HT1080 (cell line): Measurements from ENCODE around the gene KRT71. TPM values are rescaled to one million over a fixed set of nuclear protein-coding genes. Genes with fewer than 3 reads are reported as not detected.

Experiments used
- DNase-seq: peaks from one replicate; pipeline ENCODE4 v3.0.0-alpha.2; 2015; ENCODE audit warnings: low read depth
- total RNA-seq: library from RNA; depleted of rRNA; stranded (reverse); fragments of >200 nt; shearing (Covaris generic); gene quantifications from 2 replicates; pipeline ENCODE4 v1.2.3, GENCODE V29; 2014

The KRT71 gene
- total RNA-seq, 1 experiment from 2014 or later: not detected

DNA sequence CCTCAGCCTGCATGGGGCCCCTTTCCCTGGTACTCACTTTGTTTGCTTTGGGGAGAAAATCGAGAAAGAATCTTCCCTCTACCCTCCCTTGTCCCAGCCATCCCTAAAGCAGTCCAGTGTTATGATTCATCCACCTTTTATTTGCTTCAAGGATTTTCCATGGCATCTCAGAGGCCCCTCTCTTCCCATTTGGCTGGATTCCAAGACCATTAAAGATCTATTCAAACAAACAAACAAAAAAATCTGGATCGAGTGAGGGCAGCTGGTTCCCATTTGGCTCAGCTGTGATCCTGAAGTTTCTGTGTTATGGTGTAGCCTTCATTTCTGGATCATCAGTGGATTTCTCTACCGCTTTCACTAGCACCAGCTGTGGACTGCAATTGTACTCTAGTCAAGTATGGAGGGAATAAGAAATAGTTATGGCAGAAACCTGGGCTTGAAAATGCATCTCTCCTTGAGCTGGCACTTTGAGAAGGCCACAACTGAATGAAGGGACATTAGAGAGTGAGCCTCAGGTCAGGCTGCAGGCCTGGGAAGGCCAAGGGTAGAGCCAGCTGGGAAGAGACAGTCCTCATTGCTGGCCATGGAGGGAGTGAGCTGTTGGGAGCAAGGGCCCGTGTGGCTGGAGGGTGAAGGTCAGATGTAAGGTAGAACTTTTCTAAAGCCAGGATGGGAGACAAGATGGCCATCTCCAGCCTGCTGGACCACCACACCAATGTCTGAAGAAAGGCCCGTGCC, 13.7 kb downstream of the KRT71 start:
- no peak for DNase-seq

DNA sequence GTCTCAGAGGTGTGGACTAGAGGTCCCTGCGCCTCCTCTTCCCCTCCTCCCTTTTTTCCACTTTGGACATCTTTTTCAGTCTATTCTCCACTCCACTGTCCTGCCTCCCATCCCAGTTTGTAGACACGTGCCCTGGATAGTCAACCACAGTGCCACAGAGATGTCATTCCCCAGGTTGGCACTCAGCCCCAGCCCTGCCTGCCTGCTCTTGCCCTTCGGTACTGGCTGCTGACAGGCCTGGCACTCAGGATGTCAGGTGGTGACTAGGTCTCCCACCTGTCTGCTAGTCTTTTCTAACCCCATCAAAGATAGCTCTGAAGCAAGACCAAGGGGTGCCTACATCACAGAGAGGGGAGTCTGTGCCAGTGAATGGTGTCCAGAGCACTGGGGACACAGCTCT, 15.8 kb downstream of the KRT71 start:
- no peak for DNase-seq

DNA sequence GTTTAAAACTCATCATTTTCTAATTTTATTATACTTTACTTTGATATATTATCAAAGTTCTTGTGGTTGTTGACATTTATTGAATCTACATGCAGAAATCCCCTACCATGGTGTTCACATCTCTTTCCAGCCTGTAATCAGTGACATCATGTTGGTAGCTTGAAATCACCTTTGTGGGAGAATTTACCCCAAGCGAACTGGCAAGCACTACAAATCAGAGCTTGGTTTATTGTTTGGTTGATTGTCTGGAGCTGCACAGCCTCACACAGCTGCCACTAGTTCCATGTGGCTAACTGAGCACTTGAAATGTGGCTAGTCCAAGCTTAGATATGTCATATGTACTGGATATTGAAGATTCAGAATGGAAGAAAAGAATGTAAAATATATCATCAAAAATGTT, 17.4 kb downstream of the KRT71 start:
- no peak for DNase-seq

DNA sequence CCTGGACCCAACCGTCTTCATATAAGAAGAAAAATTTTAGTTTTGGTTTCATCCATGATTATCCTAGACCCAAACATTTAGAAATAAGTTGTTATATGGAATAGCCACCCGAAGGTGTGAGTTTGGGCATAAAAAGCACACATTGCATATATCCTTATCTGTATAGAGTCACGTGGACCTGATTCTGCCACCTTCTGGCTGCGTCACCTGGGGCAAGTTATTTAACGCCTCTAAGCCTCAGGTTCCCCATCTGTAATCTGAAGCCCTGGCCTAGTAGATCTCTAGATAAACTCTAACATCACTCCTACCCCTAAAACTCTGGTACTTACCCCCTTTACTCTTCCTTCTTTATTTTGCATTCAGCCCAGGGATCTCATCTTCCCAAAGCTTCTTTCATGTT, 18.5 kb downstream of the KRT71 start:
- DNase-seq: no peak

DNA sequence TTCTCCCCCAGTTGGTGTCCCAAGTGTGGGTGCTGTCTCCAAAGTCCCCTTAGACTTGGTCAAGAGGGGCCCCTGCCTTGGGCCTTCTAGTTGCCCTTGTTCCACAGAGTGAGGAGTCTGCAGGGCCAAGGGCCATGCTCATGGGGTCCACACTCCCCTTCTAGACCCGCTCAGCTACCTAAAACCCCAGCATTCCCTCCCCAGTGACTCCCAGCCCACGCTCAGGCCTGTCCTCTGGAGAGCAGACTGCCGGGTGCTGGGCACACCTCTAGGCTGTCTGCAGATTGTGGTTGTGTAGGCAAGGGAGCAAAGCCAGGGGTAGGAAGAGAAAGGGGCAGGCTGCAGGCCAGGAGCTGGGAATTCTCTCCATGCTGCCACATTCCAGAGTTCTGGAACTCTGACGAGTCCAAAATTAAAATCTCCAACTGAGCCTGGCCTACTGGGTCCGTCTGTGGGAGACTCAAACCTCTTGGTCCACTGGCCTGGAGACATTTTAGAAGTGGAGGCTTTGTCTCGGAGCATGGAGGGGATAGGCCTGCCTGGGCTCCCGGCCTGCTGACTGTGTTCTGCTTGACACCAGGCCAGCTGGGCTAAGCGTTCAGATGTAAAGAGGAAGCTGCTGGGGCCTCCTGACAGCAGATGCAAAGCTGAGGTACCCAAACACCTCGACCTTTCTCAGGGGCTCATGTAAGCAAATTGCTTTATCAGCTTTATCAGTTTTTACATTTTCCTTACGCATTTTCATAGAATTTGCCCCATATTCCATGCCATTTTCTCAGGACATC, 19.1 kb downstream of the KRT71 start:
- no peak for DNase-seq

DNA sequence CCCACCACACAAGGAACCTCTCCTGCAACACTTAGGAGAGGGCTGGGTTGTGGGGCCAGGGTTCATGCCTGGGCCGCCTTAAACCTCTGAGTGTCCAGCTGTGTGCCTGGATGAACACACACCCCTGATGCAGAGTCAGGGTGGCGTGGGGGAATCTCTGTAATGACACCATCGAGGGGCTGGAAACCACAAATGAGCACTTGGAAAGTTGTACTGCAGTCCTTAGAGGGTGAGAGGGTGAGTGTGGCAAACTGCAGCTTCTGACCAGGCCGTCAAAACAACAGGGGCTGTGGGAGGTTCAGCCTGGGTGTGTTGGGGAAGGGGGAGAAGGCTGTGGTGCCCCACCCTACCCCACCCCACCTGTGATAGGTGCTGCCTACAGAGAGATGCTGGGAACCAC, 20.3 kb downstream of the KRT71 start:
- no peak for DNase-seq

DNA sequence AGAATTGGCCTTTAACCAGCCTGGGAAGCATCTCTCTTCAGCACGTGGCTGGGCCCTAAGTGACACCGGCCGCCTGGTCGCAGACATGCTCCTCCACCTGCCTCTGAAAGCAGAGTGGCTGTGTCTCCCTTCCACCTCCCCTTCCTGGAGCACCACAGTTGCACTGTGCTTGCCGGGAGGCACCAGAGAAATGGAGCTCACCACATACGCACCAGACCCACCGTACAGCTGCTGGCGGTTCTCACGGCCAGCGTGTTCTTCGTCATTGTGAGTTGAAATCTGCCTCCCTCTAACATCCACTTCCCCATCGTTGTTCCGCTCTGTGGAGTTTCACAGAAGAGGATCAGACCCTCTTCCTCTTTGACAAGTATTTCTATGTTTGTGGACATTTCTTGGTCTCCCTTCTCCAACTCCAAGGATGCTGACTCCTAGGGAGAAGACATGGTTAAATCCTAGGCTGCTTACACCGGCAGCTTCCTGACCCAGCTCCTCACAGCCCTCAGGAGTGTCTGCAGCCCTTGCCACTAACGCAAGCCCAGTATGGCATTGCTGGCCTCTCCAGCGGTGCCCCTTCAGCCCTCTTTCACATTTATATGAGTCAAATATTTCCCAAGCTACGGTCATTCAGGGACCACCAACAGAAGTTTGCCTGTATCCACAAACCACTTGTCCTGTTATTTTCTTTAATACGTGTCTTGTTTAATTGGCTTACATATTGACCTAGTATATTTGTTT, 21.2 kb downstream of the KRT71 start:
- no peak for DNase-seq

DNA sequence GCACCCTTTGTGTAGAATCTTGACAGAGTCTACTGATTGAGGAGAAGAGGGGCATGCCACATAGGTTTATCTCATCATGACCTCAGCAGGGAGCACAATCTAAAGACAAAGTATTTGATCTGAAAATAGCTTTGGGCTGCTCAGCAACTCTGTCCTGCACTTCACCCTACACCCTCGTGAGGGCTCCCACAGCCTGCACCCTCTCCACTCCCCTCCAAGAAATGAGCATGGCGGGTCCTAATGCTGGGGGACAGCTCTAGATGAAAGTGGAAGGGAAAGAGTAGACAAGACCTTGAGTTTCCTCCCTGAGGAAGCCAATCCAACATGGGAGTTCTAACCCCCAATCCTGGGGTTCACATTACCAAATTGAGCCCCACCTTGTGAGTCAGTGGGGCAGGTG, 22.0 kb downstream of the KRT71 start:
- DNase-seq: no peak

DNA sequence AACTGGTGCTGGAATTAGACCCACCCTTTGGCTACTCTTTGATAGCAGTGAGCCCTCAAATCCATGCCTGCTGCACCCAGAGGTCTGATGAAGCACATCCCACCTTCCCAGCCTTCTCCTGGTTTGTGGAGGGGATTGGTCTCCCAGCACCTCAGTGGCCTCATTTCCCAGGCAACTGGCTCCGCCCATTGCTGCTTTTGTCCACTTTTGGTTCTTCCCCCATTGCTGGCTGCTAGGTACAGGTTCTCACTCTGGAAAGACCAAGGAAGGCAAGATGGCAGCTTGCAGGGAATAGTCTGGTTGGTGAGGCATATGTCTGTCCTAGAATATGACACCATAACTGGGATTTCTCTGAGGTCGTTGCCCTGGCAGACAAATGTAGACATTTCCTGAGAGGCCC, 22.6 kb downstream of the KRT71 start:
- no peak for DNase-seq

DNA sequence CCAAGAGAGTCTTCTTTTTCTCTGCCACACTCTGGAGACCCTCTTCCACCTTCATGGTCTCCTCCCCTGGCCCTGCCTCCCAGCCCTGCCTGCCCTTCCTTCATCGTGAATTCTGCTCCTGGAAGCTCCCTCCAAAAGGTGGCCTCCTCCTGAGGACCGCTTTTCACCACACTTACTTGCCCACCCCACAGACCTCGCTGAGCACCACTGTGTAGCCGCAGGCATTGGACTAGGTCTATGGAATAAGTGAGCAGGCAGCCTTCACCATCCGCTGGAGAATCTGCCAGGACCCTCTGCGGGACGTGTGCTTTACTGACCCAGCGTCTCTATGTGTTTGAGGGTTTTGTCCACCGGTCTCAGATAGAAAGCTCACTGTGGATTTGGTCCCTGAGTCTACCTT, 23.1 kb downstream of the KRT71 start:
- DNase-seq: no peak

DNA sequence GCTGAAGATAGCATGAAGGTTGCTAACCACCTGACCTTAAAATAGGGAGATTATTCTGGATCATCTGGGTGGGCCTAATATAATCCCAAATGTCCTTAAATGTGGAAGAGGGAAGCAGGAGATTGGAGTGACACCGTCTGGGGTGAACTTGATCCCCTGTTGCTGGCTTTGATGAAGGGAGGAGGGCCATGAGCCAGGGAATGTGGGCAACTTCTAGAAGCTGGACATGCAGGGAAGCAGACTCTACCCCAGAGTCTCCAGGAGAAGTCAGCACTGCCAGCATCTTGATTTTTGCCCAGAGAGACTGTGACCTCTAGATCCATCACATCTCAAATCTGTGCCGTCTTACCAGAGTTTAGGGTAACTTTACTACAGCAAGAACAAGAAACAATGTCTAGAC, 23.5 kb downstream of the KRT71 start:
- DNase-seq: no peak

DNA sequence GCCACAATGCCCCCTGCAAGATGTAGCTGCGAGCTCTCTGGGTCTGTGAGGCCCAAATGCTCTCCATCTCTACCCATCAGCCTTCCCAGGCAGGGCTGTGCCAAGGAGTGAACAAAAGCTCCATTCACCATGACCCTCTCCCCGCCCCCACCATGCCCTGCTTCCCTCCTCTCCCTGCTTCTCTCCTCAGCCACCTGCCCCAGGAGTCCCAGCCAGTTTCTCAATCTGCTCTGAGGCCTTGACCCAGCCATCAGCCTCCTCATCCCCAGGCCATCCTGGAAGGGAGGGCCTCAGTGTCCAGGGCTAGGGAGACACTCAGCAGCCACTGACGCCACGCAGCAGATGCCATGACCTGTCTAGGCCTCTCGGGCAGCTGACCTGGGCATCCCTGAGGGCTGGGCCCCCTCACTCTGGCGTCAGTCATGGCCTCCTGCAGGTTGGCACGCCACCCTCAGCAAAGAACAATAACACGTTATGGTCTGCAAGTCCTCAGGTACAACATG, 24.3 kb downstream of the KRT71 start:
- DNase-seq: no peak

DNA sequence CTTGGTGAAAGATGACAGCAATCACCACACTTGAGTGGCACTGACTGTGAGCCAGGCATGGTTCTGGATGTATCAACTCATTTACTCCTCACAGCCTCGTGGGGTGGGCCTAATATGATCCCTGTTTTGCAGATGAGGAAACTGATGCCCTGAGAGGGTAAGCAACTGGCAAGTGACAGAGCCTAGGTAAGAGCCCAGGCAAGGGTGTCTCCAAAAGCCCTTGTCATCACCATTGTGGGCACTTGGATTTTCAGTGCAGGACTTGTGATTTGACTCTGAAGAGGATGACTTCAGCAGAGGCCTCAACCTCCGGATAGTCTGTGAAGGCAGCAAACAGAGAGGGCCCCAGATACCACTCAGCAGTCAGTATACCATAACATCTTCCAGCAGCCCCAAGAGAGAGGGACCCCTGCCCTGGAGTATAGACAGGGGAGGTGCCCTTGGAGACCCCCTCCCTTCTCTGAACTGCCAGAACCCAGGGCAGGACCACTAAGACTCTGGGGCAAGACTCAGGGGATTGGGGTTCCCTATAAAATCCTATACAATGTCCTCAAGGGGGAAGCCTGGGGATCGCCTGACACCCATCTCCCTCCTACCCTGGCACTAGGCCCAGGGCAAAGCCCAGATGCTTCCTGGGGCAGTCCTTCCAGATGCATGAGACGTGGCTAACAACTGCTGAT, 25.7 kb downstream of the KRT71 start:
- DNase-seq: no peak

DNA sequence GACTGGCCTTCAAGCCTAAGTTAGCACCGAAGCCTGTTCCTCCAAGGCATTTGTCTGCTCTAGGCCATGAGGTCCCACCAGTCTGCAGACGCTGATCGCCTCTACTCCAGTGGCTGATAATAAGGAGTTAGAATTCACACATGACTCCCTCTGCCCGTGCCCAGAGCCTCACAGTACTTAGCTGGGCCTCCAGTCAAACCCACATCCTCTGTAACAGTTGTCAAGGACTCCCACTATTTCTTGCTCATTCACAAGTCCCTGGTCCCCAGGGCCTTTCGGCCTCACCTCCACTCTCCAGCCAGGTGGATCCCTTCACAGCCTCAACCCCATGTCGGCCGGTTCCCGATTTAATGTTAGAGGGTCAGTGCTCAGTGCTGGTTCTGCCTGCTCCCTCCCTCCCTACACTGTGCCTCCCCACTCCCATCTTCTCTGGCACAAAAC, 26.4 kb downstream of the KRT71 start:
- DNase-seq: no peak

DNA sequence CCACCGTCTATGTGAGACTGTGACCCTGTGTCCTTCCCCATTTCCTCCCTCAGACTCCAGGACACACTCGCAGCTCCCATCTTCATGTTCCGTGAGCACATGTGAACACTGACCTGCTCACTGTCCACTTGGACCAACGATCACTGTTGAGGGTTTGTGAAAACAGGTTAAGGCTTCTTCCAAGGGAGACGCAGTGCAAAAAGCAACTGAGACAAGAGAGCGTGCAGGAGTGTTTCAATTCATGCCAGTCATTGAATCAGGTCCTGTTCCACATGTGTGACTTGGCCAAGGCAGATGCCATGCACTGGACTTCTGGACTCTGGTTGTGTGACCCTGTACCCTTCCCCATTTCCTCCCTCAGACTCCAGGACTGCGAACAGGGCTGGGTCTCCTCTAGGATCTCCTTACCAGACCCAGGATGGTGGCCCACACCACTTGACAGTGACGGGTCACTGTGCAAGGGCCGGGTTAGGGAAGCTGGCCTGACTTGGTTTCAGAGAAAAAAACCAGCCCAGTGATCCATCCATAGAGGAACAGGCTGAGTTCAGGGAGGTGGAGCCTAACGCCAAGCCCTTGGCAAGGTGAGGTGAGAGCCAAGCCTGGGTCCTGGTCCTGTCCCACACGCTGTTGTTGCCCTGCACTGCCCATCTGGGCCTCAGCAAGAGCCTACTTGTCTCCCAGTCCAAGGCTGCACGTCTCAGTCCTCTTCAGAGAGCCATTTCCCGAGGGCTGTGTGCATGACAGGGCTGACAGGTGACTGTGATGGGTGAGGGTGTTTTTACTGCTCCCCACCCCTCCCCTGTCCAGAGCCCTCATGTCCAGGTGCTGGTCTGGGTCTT, 27.1 kb downstream of the KRT71 start:
- DNase-seq: no peak

DNA sequence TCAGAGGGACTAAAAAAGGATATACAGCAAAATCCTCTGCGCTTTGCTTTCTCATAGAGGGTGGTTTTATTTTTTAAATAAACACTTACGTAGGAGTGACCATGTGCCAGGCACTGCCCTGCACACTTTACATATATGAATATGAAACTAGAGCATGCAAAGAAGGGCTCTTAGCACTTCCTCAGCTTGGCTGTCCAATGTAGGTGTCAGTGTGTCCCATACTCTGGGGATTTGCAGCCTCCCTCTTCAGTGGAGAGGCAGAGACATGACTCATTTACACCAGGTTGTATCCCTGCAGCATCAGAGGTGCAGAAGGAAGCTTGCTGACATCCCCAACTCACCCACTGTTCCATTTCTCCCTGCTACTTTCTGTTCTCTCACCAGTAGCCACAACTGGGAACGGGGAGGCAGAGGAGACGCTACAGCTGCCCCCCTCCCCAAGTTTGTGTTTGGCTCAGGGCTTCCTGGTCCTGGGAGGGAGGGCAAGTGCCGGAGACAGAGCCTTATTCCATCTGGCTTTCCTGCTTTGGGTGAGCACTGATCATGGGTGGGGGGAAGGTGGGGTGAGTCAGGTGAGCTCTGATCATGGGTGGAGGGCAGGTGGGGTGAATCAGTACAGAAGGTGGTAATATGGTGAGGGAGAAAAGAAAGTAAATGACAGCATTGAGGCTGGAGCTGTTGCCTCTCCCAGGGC, 27.9 kb downstream of the KRT71 start:
- DNase-seq: no peak

DNA sequence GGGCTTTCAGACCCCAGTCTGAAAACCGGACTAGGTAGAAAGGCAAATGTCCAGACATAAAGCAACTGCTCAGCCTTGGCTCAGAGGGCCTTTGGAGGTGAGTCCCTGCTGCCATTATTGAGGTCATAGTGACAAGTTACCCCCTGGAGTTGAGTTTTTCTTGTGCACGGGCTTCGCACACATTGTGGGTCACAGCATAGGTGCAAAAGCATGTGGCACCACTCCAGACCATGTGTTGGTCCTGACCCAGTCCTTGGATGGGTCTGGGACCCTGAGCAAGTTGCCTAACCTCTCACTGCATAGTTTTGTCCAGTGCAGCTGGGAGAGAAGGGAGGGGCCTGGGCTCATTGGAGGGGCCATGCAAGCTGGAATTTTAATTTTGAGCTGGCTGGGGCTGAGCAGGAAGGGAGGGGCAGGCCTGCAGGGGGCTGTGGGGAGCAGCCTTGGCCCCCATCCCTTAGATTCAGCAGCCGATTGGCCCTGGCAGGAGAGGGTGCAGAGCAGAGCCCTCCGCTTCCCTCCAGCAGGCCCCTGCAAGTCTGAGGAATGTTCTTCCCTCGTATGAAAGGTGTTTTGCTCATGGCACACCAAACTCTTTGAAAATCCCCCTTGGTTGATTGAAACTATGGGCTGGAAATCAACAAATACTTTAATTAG, 28.6 kb downstream of the KRT71 start:
- no peak for DNase-seq

DNA sequence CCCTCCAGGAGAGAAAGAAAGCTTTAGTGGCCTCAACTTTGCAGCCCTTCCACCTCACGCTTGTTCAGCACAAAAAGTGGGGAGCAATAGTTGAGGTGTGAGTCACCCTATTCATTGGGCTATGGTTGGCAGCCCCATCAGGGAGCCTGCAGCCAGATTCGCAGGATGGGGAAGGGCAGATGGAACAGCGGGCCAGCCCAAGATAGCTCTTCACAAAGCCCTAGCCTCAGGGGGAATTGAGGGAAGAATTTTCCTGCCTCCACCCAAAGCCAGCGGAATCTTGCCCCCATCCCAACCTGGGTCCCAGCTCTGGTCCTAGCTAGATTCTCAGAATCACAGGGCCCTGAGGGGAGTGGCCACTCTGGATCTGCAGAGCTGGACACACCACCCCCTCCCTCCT, 29.1 kb downstream of the KRT71 start:
- no peak for DNase-seq

DNA sequence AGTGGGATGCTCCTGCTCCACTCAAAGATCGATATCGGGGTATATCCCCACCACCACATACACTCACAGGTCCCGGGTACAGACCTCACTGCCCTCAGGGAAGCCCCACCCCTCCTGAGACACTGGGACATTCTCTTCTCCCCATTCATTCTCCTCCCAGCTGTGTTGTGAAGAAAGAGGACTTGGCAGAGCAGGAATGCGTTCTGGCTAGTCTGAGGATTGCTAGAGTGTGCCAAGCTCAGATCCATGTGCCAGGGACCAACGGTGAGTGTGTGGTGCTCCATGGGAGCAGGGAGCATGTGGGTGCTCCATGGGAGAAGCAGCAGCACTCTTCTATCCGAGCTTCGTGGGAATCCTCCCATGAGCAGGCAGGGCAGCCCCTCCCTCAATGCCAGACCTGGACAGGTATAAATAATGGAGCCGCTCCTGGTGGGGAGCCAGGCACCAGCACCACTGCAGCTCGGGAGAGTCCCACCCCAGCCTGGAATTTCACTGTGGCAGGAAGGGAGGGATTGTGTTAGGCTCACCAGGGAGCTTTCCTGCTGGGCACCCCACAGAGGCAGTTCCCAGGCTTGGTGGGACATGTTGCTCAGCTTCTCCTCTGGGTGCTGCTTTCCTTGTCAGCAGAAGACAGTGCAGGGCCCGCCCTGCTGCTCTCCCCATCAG, 30.5 kb downstream of the KRT71 start:
- DNase-seq: no peak
